ENCODE data around the gene CXCL14. TPM values are rescaled to one million over a fixed set of nuclear protein-coding genes. Genes with fewer than 3 reads are reported as not detected.

CXCL14 gene
- total RNA-seq, 1 experiment from 2014 or later = not detected

- Mint-ChIP-seq H3K27ac (ENCODE audit: unreplicated experiment) (no peak overlapping the region), H3K4me1 (ENCODE audit: low read depth, unreplicated experiment) (no peaks in the 10 kb centered on the region), H3K4me3 (ENCODE audit: unreplicated experiment) (no peak overlapping the region), H3K27me3 (ENCODE audit: insufficient read depth, unreplicated experiment) (peaks cover 8% of the 10 kb centered on the region), H3K36me3 (ENCODE audit: insufficient read depth, unreplicated experiment) (peaks cover 6% of the 10 kb centered on the region), H3K9me3 (ENCODE audit: unreplicated experiment) (no peaks in the 10 kb centered on the region)
- no peak for TF ChIP-seq CTCF (IDR thresholded peaks at IDR 0.05; ENCODE audit: insufficient read depth in 1 of 2, low read depth in 1 of 2, low read length in 1 of 2, severe bottlenecking in 1 of 2, unreplicated experiment in 1 of 2)
- ChIA-PET POLR2A (no interaction called here), CTCF (interaction anchor here (0.9 to 1.5 kb wide), 2 partner anchors 13 to 18 kb away, joined by 3 to 6 read pairs; no protein-coding TSS in a partner anchor)
- DNase-seq = no peak
- no TSS peak for BruUV-seq (replicated peaks)
- Histone ChIP-seq H3K27me3 (replicated peaks; ENCODE audit: control insufficient read depth, insufficient read depth, low read length) (no peaks in the 10 kb centered on the region), H3K4me3 (ENCODE audit: low read depth, low read length) (no peak overlapping the region), H3K9me3 (no peaks in the 10 kb centered on the region), H3K4me1 (no peaks in the 10 kb centered on the region), H3K36me3 (ENCODE audit: control insufficient read depth, insufficient read depth, low read length) (no peaks in the 10 kb centered on the region)
- intact Hi-C loops (cut with micrococcal nuclease; ENCODE audit: unreplicated experiment) = no loop called here
Observed at GRCh38 chr5:135571902-135572301, 6.9 kb downstream of the CXCL14 start.

GRCh38 chr5:135571066-135571609, 7.7 kb downstream of the CXCL14 start:
- no peaks in the 10 kb centered on the region for H3K9me3 ChIP-seq
- no TSS peak for BruUV-seq (replicated peaks)
- no peak overlapping the region for H3K4me3 ChIP-seq (ENCODE audit: low read depth, low read length)
- H3K36me3 ChIP-seq (ENCODE audit: control insufficient read depth, insufficient read depth, low read length) = no peaks in the 10 kb centered on the region
- ChIA-PET POLR2A (no interaction called here), CTCF (interaction anchor here (0.7 to 1.5 kb wide), 2 partner anchors 17 to 98 kb away, joined by 4 to 6 read pairs; no protein-coding TSS in a partner anchor)
- intact Hi-C loops (cut with micrococcal nuclease; ENCODE audit: unreplicated experiment) = no loop called here
- DNase-seq = no peak
- no peaks in the 10 kb centered on the region for H3K4me1 ChIP-seq
- H3K36me3 Mint-ChIP-seq (ENCODE audit: insufficient read depth, unreplicated experiment) = peaks cover 6% of the 10 kb centered on the region
- H3K4me3 Mint-ChIP-seq (ENCODE audit: unreplicated experiment) = no peak overlapping the region
- H3K27ac Mint-ChIP-seq (ENCODE audit: unreplicated experiment) = no peak overlapping the region
- H3K27me3 Mint-ChIP-seq (ENCODE audit: insufficient read depth, unreplicated experiment) = peaks cover 8% of the 10 kb centered on the region
- no peaks in the 10 kb centered on the region for H3K9me3 Mint-ChIP-seq (ENCODE audit: unreplicated experiment)
- no peaks in the 10 kb centered on the region for H3K4me1 Mint-ChIP-seq (ENCODE audit: low read depth, unreplicated experiment)
- no peak for TF ChIP-seq CTCF (IDR thresholded peaks at IDR 0.05; ENCODE audit: insufficient read depth in 1 of 2, low read depth in 1 of 2, low read length in 1 of 2, severe bottlenecking in 1 of 2, unreplicated experiment in 1 of 2)
- H3K27me3 ChIP-seq (replicated peaks; ENCODE audit: control insufficient read depth, insufficient read depth, low read length) = no peaks in the 10 kb centered on the region

GRCh38 chr5:135570453-135570764, 8.4 kb downstream of the CXCL14 start:
- CTCF ChIA-PET = interaction anchor here (0.6 to 0.9 kb wide), 3 partner anchors 10 to 341 kb away, joined by 3 to 5 read pairs (median 3); no protein-coding TSS in a partner anchor
- peaks cover 5% of the 10 kb centered on the region for H3K27me3 Mint-ChIP-seq (ENCODE audit: insufficient read depth, unreplicated experiment)

More at GRCh38 chr5:135570453-135570764, 8.4 kb downstream of the CXCL14 start:
- Histone ChIP-seq H3K4me1 (no peaks in the 10 kb centered on the region), H3K36me3 (ENCODE audit: control insufficient read depth, insufficient read depth, low read length) (no peaks in the 10 kb centered on the region), H3K4me3 (ENCODE audit: low read depth, low read length) (no peak overlapping the region), H3K27me3 (replicated peaks; ENCODE audit: control insufficient read depth, insufficient read depth, low read length) (no peaks in the 10 kb centered on the region), H3K9me3 (no peaks in the 10 kb centered on the region)
- Mint-ChIP-seq H3K9me3 (ENCODE audit: unreplicated experiment) (no peaks in the 10 kb centered on the region), H3K27ac (ENCODE audit: unreplicated experiment) (no peak overlapping the region), H3K36me3 (ENCODE audit: insufficient read depth, unreplicated experiment) (peaks cover under 1% of the 10 kb centered on the region), H3K4me1 (ENCODE audit: low read depth, unreplicated experiment) (no peaks in the 10 kb centered on the region), H3K4me3 (ENCODE audit: unreplicated experiment) (no peak overlapping the region)
- DNase-seq = no peak
- intact Hi-C loops (cut with micrococcal nuclease; ENCODE audit: unreplicated experiment) = loop anchor here (1.0 kb wide), 2 partner anchors 108 to 159 kb away; no protein-coding TSS in a partner anchor
- POLR2A ChIA-PET = no interaction called here
- no peak for TF ChIP-seq CTCF (IDR thresholded peaks at IDR 0.05; ENCODE audit: insufficient read depth in 1 of 2, low read depth in 1 of 2, low read length in 1 of 2, severe bottlenecking in 1 of 2, unreplicated experiment in 1 of 2)
- BruUV-seq (replicated peaks) = no TSS peak
